IMR-90 (cell line): ENCODE results near the gene PSMD1. TPM values are rescaled to one million over a fixed set of nuclear protein-coding genes. Genes with fewer than 3 reads are reported as not detected.

Source experiments
- ATAC-seq: fragments of 200-7000 bp; cut with Tn5 transposase; 2 replicates; pipeline ENCODE4 v1.9.1; 2020; ENCODE audit warnings: low read depth, mild to moderate bottlenecking, moderate library complexity
- BruUV-seq: library from RNA; stranded (reverse); fragments of 400-500 nt; replicated peaks from 2 replicates; lab custom pipeline; 2021; lab: Mats Ljungman, UMichigan
- CTCF ChIA-PET: fragments of 300-600 bp; formaldehyde crosslinking; extraction: SDS; loops from one replicate; lab custom pipeline; 2021; ENCODE audit warnings: antibody characterized with exemption; lab: Yijun Ruan, JAX
- POLR2A ChIA-PET: fragments of 300-600 bp; sonication (Branson Sonifier 250); formaldehyde crosslinking; loops from one replicate; lab custom pipeline; 2022; ENCODE audit warnings: antibody characterized with exemption; ENCODE audit not compliant: unreplicated experiment; lab: Charles Lee
- DNase-seq: peaks from one replicate; pipeline ENCODE4 v3.0.0; 2013
- H2AFZ ChIP-seq: replicated peaks from 2 replicates; pipeline ENCODE3; 2013; ENCODE audit warnings: low read length, mild to moderate bottlenecking; ENCODE audit not compliant: poor library complexity
- H2AK5ac ChIP-seq: 2 replicates; pipeline ENCODE4 v1.6.1; 2013; ENCODE audit warnings: low read depth, low read length, inconsistent platforms
- H2AK9ac ChIP-seq: replicated peaks from 2 replicates; pipeline ENCODE3; 2013; ENCODE audit warnings: mild to moderate bottlenecking, low read depth, low read length, moderate library complexity; ENCODE audit not compliant: poor library complexity
- H2BK120ac ChIP-seq: 2 replicates; pipeline ENCODE4 v1.6.1; 2013; ENCODE audit warnings: low read depth, low read length, inconsistent platforms
- H2BK15ac ChIP-seq: 3 replicates; pipeline ENCODE4 v1.6.1; 2013; ENCODE audit warnings: low read depth, low read length, inconsistent platforms
- H2BK20ac ChIP-seq: 2 replicates; pipeline ENCODE4 v1.6.1; 2013; ENCODE audit warnings: low read depth, mild to moderate bottlenecking, inconsistent platforms, low read length, moderate library complexity
- H2BK5ac ChIP-seq: 2 replicates; pipeline ENCODE4 v1.6.1; 2013; ENCODE audit warnings: mild to moderate bottlenecking, low read depth, low read length, inconsistent platforms; ENCODE audit not compliant: poor library complexity, severe bottlenecking
- H3K14ac ChIP-seq: replicated peaks from 2 replicates; pipeline ENCODE4 v1.6.1; 2013; ENCODE audit warnings: low read depth, low read length, inconsistent platforms
- H3K18ac ChIP-seq: 2 replicates; pipeline ENCODE4 v1.6.1; 2013; ENCODE audit warnings: low read depth, low read length, control low read depth
- H3K23ac ChIP-seq: 2 replicates; pipeline ENCODE4 v1.6.1; 2013; ENCODE audit warnings: low read depth, low read length, inconsistent platforms
- H3K27ac ChIP-seq: 2 replicates; pipeline ENCODE4 v1.5.1; 2013; ENCODE audit warnings: mild to moderate bottlenecking, control low read depth, low read length; ENCODE audit not compliant: insufficient read depth
- H3K27me3 ChIP-seq: 2 replicates; pipeline ENCODE4 v1.6.1; 2013; ENCODE audit warnings: low read length; ENCODE audit not compliant: control insufficient read depth, insufficient read depth
- H3K36me3 ChIP-seq: 2 replicates; pipeline ENCODE4 v1.6.1; 2013; ENCODE audit warnings: low read length, mixed read lengths; ENCODE audit not compliant: control insufficient read depth, insufficient read depth
- H3K4ac ChIP-seq: 2 replicates; pipeline ENCODE4 v1.6.1; 2013; ENCODE audit warnings: low read depth, low read length, inconsistent platforms
- H3K4me1 ChIP-seq: 2 replicates; pipeline ENCODE4 v1.6.1; 2013; ENCODE audit warnings: low read length, mixed read lengths; ENCODE audit not compliant: control insufficient read depth, insufficient read depth
- H3K4me2 ChIP-seq: 2 replicates; pipeline ENCODE4 v1.6.1; 2013; ENCODE audit warnings: low read depth, mild to moderate bottlenecking, control low read depth, low read length, moderate library complexity
- H3K4me3 ChIP-seq: 2 replicates; pipeline ENCODE4 v1.5.1; 2013; ENCODE audit warnings: low read depth, mild to moderate bottlenecking, control low read depth, low read length, moderate library complexity; ENCODE audit not compliant: insufficient read depth
- H3K56ac ChIP-seq: 2 replicates; pipeline ENCODE4 v1.6.1; 2013; ENCODE audit warnings: low read length, inconsistent platforms; ENCODE audit not compliant: insufficient read depth; ENCODE audit errors: extremely low read depth
- H3K79me1 ChIP-seq, 2 experiments: 2 replicates each; pipeline ENCODE4 v1.6.1; 2013; ENCODE audit warnings: low read length in 2 of 2, inconsistent platforms in 1 of 2, low read depth in 1 of 2
- H3K9ac ChIP-seq: 2 replicates; pipeline ENCODE4 v1.6.1; 2013; ENCODE audit warnings: low read depth, low read length, control low read depth
- H3K9me1 ChIP-seq: 2 replicates; pipeline ENCODE4 v1.6.1; 2013; ENCODE audit warnings: low read length, inconsistent platforms; ENCODE audit not compliant: insufficient read depth
- H3K9me3 ChIP-seq: 2 replicates; pipeline ENCODE4 v1.6.1; 2013; ENCODE audit warnings: low read length; ENCODE audit not compliant: control insufficient read depth, insufficient read depth
- H4K20me1 ChIP-seq: 2 replicates; pipeline ENCODE4 v1.6.1; 2013; ENCODE audit warnings: low read length, inconsistent platforms; ENCODE audit not compliant: insufficient read depth
- H4K5ac ChIP-seq: 2 replicates; pipeline ENCODE4 v1.6.1; 2013; ENCODE audit warnings: mild to moderate bottlenecking, low read depth, low read length, control low read depth
- H4K8ac ChIP-seq, 2 experiments: 2 replicates each; pipeline ENCODE4 v1.6.1; 2013; ENCODE audit warnings: low read depth in 2 of 2, low read length in 2 of 2, control low read depth in 1 of 2, inconsistent platforms in 1 of 2
- H4K91ac ChIP-seq: 2 replicates; pipeline ENCODE4 v1.6.1; 2013; ENCODE audit warnings: low read depth, low read length, inconsistent platforms; ENCODE audit not compliant: insufficient read depth
- BHLHE40 ChIP-seq: fragments of 150-350 bp; IDR thresholded peaks from 2 replicates; pipeline ENCODE4 v1.6.1; 2016; ENCODE audit warnings: mild to moderate bottlenecking, low read depth, low read length
- CEBPB ChIP-seq: IDR thresholded peaks from 2 replicates; pipeline ENCODE4 v1.6.1; 2012; ENCODE audit warnings: low read depth, low read length, improper control_type of control experiment
- CHD1 ChIP-seq: IDR thresholded peaks from 2 replicates; pipeline ENCODE4 v1.6.1; 2012; ENCODE audit warnings: low read depth, low read length, improper control_type of control experiment
- CTCF ChIP-seq: conservative IDR thresholded peaks from 2 replicates; pipeline ENCODE4 v1.5.1; 2012; ENCODE audit warnings: mild to moderate bottlenecking, low read depth, low read length, improper control_type of control experiment
- FOS ChIP-seq: fragments of 150-350 bp; IDR thresholded peaks from 2 replicates; pipeline ENCODE4 v1.6.1; 2016; ENCODE audit warnings: low read depth, low read length
- MAFK ChIP-seq: IDR thresholded peaks from 2 replicates; pipeline ENCODE4 v1.6.1; 2012; ENCODE audit warnings: low read depth, low read length, improper control_type of control experiment
- MAZ ChIP-seq: IDR thresholded peaks from 2 replicates; pipeline ENCODE4 v1.6.1; 2012; ENCODE audit warnings: low read depth, mild to moderate bottlenecking, low read length, improper control_type of control experiment, moderate library complexity, borderline replicate concordance
- MXI1 ChIP-seq: IDR thresholded peaks from 2 replicates; pipeline ENCODE4 v1.6.1; 2012; ENCODE audit warnings: low read depth, mild to moderate bottlenecking, low read length, moderate library complexity, borderline replicate concordance
- NFE2L2 ChIP-seq: fragments of 150-350 bp; IDR thresholded peaks from 2 replicates; pipeline ENCODE4 v1.6.1; 2016; ENCODE audit warnings: low read depth, mild to moderate bottlenecking, low read length
- POLR2A ChIP-seq: IDR thresholded peaks from 2 replicates; pipeline ENCODE4 v1.6.1; 2012; ENCODE audit warnings: mild to moderate bottlenecking, low read depth, low read length
- RFX5 ChIP-seq: IDR thresholded peaks from 2 replicates; pipeline ENCODE4 v1.8.0; 2012; ENCODE audit warnings: low read depth, mild to moderate bottlenecking, low read length, moderate library complexity
- SMC3 ChIP-seq: fragments of 150-350 bp; IDR thresholded peaks from 2 replicates; pipeline ENCODE4 v1.6.1; 2016; ENCODE audit warnings: low read depth, mild to moderate bottlenecking, antibody characterized with exemption, low read length, moderate library complexity
- USF2 ChIP-seq: fragments of 150-350 bp; IDR thresholded peaks from 2 replicates; pipeline ENCODE4 v1.6.1; 2017; ENCODE audit warnings: mild to moderate bottlenecking, antibody characterized with exemption, low read length, low read depth
- WGBS, 2 experiments: methylation state at CpG; one replicate each; pipeline versions ENCODE4 v1.1.5 to v1.1.7; 2013; ENCODE audit warnings: missing lambda C conversion rate in 2 of 2; ENCODE audit not compliant: insufficient read length in 1 of 2; ENCODE audit errors: extremely low coverage in 2 of 2; 5-methylcytosine and 5-hydroxymethylcytosine counted together
- dilution Hi-C: fragments of 300-500 bp; cut with HindIII; formaldehyde crosslinking; loops from one replicate; pipeline ENCODE4 v1.14.3; 2018; ENCODE audit warnings: low sequenced_read_pairs; ENCODE audit not compliant: unreplicated experiment
- in situ Hi-C: fragments of 300-500 bp; cut with MboI; formaldehyde crosslinking; loops from 3 replicates; pipeline ENCODE4 v1.14.3; 2019; ENCODE audit warnings: low sequenced_read_pairs, inconsistent platforms, mixed read lengths
- intact Hi-C: fragments of 100-400 bp; cut with micrococcal nuclease; formaldehyde crosslinking; loops from 2 replicates; pipeline ENCODE4 v1.10.0; 2022
- polyA plus RNA-seq, 3 experiments: library from polyadenylated mRNA; depleted of rRNA; stranded (reverse); fragments of >200 nt; gene quantifications; 2 replicates each; pipeline ENCODE4 v1.2.3, GENCODE V29; 2012; ENCODE audit warnings: low replicate concordance in 1 of 3
- total RNA-seq: library from RNA; depleted of rRNA; stranded (reverse); fragments of >200 nt; gene quantifications from 2 replicates; pipeline ENCODE4 v1.2.3, GENCODE V29; 2012
- TF ChIP-seq, protein P1 (sequence below): fragments of 150-350 bp; IDR thresholded peaks from 2 replicates; pipeline ENCODE4 v1.6.1; 2016; ENCODE audit warnings: low read depth, mild to moderate bottlenecking, low read length, moderate library complexity, borderline replicate concordance

The PSMD1 gene
- total and polyA plus RNA-seq, 2 of the 4 experiments (the other 2 are of a cell fraction), result 89.8 to 181 TPM

DNA sequence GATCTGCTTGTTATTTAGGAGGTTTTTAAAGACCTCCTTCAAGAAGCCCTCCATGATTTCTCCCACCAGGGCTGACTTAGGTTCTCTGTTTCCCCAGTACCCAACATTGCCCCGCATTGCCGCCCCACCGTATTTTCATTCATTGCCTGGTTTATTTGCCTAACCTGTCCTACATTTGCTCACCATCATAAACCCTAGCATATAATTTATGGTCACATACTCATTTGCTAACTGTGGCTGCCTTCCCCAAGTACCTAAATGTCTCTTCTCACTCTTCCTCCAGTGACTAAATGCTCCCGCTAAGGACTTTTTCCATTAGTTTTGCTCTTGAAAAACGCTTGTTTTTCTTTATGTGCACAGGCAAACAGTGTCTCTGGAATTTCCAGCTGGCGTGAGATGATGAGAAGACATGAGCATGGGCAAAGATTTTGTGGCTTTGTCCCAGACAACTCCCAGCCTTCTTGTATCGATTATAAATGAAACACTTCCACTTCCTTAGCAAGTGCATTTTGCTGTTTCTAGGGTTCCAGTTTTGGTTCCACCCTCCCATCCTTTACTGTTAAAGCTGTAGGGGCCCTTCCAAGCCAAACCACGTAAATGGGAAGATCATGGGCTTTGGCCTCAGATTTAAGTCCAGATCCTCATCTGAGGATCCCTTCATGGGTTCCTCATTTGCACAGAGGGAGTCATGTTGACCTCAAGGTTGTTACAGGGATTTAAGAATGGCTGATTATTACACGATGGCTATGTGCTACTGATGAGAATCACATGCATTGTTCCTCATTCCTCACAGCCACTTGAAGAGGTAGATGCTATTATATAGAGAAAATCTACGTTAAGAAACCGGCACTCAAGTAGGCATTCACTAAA, 120.7 kb downstream of the PSMD1 start:
- H4K91ac ChIP-seq, result peak overlapping the region; percentile 24; the same call in 1 of the 2 replicates
- H2AK5ac ChIP-seq, result no peak overlapping the region
- H3K27me3 ChIP-seq, result no peaks in the 10 kb centered on the region
- ChIA-PET POLR2A (no interaction called here), CTCF (no interaction called here)
- no peak overlapping the region for H3K23ac ChIP-seq
- intact Hi-C loops, result loop anchor here (1.0 kb wide), 1 partner anchor 9 kb away; no protein-coding TSS in a partner anchor
- no peak overlapping the region for H3K18ac ChIP-seq
- H3K36me3 ChIP-seq, result peaks cover 8% of the 10 kb centered on the region
- no peak overlapping the region for H4K8ac ChIP-seq
- dilution Hi-C loops, result no loop called here
- H4K20me1 ChIP-seq, result no peaks in the 10 kb centered on the region
- no peaks in the 10 kb centered on the region for H3K9me3 ChIP-seq
- H3K4me2 ChIP-seq, result no peak overlapping the region
- no peaks in the 10 kb centered on the region for H3K9me1 ChIP-seq
- WGBS, 2 experiments, result 98% methylated on average over 7 of the region's 11 CpGs; no CpG with 5 or more reads in 1 of the 2 experiments
- peak overlapping the region; percentile 39 for H3K4ac ChIP-seq
- peak overlapping the region; percentile 17 for H2BK20ac ChIP-seq
- no TSS peak for BruUV-seq
- no peak for ATAC-seq
- H2BK120ac ChIP-seq, result peak overlapping the region; percentile 50; the same call in 1 of the 2 replicates
- no peak overlapping the region for H3K27ac ChIP-seq
- H3K4me3 ChIP-seq, result no peak overlapping the region
- H2AK9ac ChIP-seq, result no peak overlapping the region
- 0 out of 2 replicates have a peak overlapping the region, but pooled peaks have one; percentile 6 for H3K14ac ChIP-seq
- in situ Hi-C loops, result no loop called here
- peaks cover 5% of the 10 kb centered on the region for H3K4me1 ChIP-seq
- no peak overlapping the region for H2AFZ ChIP-seq
- peak overlapping the region; percentile 38; the same call in 1 of the 2 replicates for H4K5ac ChIP-seq
- H3K79me1 ChIP-seq, result 0 out of 4 replicates have a peak, but pooled peaks cover 0 to 2% of the 10 kb centered on the region in 2 experiments
- DNase-seq, result no peak
- H3K9ac ChIP-seq, result no peak overlapping the region
- no peak overlapping the region for H2BK15ac ChIP-seq
- H3K56ac ChIP-seq, result no peak overlapping the region
- H2BK5ac ChIP-seq, result no peak overlapping the region
- no peak for TF ChIP-seq NFE2L2
- TF ChIP-seq CEBPB, result no peak
- TF ChIP-seq FOS, result no peak
- TF ChIP-seq MXI1, result no peak
- TF ChIP-seq RFX5, result no peak
- TF ChIP-seq USF2, result no peak
- TF ChIP-seq SMC3, result no peak
- TF ChIP-seq BHLHE40, result no peak
- no peak for TF ChIP-seq MAZ
- TF ChIP-seq POLR2A, result no peak
- no peak for TF ChIP-seq CTCF
- TF ChIP-seq MAFK, result no peak
- TF ChIP-seq CHD1, result no peak
- TF ChIP-seq, protein P1, sequence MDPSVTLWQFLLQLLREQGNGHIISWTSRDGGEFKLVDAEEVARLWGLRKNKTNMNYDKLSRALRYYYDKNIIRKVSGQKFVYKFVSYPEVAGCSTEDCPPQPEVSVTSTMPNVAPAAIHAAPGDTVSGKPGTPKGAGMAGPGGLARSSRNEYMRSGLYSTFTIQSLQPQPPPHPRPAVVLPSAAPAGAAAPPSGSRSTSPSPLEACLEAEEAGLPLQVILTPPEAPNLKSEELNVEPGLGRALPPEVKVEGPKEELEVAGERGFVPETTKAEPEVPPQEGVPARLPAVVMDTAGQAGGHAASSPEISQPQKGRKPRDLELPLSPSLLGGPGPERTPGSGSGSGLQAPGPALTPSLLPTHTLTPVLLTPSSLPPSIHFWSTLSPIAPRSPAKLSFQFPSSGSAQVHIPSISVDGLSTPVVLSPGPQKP, result no peak
